ENCODE data around the gene ACSM5.

DNA sequence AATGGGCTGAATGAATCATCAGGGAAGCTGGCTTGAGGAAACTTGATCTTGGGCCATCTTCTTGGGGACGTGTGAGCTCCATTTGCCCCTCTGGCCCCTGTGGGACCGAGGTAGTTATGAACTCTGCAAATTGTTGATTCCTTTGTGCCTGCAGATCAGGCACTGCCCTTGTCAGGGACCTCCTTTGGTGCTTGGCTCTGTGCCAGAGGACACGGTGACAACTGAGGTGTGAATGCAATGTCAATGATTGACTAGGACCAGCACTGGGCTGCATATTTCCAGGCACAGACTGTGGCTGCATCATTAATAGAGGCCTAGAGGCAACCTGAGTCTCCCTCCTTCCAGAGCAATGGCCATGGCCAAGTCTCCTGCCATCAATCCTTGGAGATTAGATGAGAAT is 28.6 kb upstream of the ACSM5 start:
- no peak for TF ChIP-seq EZH2 (IDR thresholded peaks at IDR 0.05; ENCODE audit: insufficient read depth, poor library complexity, severe bottlenecking)
- no peak for TF ChIP-seq EZH2phosphoT487 (IDR thresholded peaks at IDR 0.05; ENCODE audit: insufficient read depth, low read depth)

Measured in GM23248 (cell line).